WTC11 (cell line): ENCODE measurements around the gene WNT8B.

Source experiments
- CTCF ChIP-seq: fragments of 200-600 bp; IDR thresholded peaks from 2 replicates; pipeline ENCODE4 v1.8.0; 2022; ENCODE audit warnings: antibody characterized with exemption
- E2F5 ChIP-seq: sonication (generic); formaldehyde crosslinking; IDR thresholded peaks from 2 replicates; pipeline ENCODE4 v1.8.1; 2022; ENCODE audit warnings: mild to moderate bottlenecking, moderate library complexity, missing genetic modification reagents
- GABPB1 ChIP-seq: sonication (generic); formaldehyde crosslinking; IDR thresholded peaks from 2 replicates; pipeline ENCODE4 v1.8.1; 2023; ENCODE audit warnings: mild to moderate bottlenecking, missing genetic modification reagents
- MAX ChIP-seq: sonication (generic); formaldehyde crosslinking; IDR thresholded peaks from 2 replicates; pipeline ENCODE4 v1.8.0; 2022; ENCODE audit warnings: mild to moderate bottlenecking, missing genetic modification reagents
- SP1 ChIP-seq: sonication (generic); formaldehyde crosslinking; conservative IDR thresholded peaks from 2 replicates; pipeline ENCODE4 v1.8.1; 2022; ENCODE audit warnings: missing genetic modification reagents
- USF1 ChIP-seq: sonication (generic); formaldehyde crosslinking; IDR thresholded peaks from 2 replicates; pipeline ENCODE4 v1.8.0; 2022; ENCODE audit warnings: mild to moderate bottlenecking, missing genetic modification reagents
- USF2 ChIP-seq: sonication (generic); formaldehyde crosslinking; IDR thresholded peaks from 2 replicates; pipeline ENCODE4 v1.8.1; 2023; ENCODE audit warnings: mild to moderate bottlenecking, missing genetic modification reagents, moderate library complexity
- ZMAT4 ChIP-seq: fragments of 250-450 bp; sonication (Bioruptor Pico); IDR thresholded peaks from 2 replicates; pipeline ENCODE4 v1.9.0; 2021; ENCODE audit warnings: mild to moderate bottlenecking

GRCh38 chr10:100522107-100522801 lies 59.4 kb downstream of the WNT8B start:
- TF ChIP-seq CTCF (no peak), USF2 (CRISPR knock-in tag) (no peak), MAX (CRISPR knock-in tag) (no peak), ZMAT4 (CRISPR knock-in tag) (no peak), USF1 (CRISPR knock-in tag) (no peak), SP1 (CRISPR knock-in tag) (no peak), GABPB1 (no peak), E2F5 (CRISPR knock-in tag) (no peak)
